Measurements from ENCODE around the gene EGLN2.

DNA sequence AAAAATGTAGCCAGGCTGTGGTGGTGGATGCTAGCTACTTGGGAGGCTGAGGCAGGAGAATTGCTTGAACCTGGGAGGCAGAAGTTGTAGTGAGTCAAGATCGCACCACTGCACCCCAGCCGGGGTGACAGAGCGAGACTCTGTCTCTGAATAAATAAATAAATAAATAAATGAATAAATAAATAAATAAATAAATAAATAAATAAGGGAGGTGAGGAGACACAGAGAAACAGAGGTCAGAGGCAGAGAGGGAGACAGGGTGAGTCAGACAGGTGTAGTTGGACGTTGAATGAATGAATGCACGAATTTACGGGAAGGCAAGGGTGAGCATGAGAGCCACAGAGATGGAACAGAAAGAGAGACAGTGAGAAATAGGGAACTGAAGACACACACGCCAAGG is 17.9 kb upstream of the EGLN2 start:
- TF ChIP-seq POLR2A (IDR thresholded peaks at IDR 0.05): no peak
- TF ChIP-seq, protein P1, sequence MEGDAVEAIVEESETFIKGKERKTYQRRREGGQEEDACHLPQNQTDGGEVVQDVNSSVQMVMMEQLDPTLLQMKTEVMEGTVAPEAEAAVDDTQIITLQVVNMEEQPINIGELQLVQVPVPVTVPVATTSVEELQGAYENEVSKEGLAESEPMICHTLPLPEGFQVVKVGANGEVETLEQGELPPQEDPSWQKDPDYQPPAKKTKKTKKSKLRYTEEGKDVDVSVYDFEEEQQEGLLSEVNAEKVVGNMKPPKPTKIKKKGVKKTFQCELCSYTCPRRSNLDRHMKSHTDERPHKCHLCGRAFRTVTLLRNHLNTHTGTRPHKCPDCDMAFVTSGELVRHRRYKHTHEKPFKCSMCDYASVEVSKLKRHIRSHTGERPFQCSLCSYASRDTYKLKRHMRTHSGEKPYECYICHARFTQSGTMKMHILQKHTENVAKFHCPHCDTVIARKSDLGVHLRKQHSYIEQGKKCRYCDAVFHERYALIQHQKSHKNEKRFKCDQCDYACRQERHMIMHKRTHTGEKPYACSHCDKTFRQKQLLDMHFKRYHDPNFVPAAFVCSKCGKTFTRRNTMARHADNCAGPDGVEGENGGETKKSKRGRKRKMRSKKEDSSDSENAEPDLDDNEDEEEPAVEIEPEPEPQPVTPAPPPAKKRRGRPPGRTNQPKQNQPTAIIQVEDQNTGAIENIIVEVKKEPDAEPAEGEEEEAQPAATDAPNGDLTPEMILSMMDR (IDR thresholded peaks at IDR 0.05): no peak

All from body of pancreas (tissue), 4 donors.